ENCODE results near the gene POLQ. TPM values are rescaled to one million over a fixed set of nuclear protein-coding genes. Genes with fewer than 3 reads are reported as not detected.
"Not testable (repeated sequence)": the region's sequence is repeated elsewhere in the genome, so short reads cannot be mapped to it uniquely, and the experiment has no call there.

Gene POLQ
- total and polyA plus RNA-seq, 4 donors, result 0.10 to 13.2 (median 0.22) TPM

GRCh38 chr3:121594850-121595249 is 49.1 kb upstream of the POLQ start:
- no peak for DNase-seq (ENCODE audit: low spot score)
- peak; percentile 84 for TF ChIP-seq FOXA2 (IDR thresholded peaks at IDR 0.05)
- peak; percentile 47 for TF ChIP-seq FOXA1 (IDR thresholded peaks at IDR 0.05)
- peak; percentile 30 for TF ChIP-seq REST (IDR thresholded peaks at IDR 0.05)
- TF ChIP-seq RXRA (IDR thresholded peaks at IDR 0.05), result peak; percentile 98 to 99
- TF ChIP-seq CTCF (IDR thresholded peaks at IDR 0.05; ENCODE audit: low read depth, low read length, missing input control), result no peak
- peak; percentile 54 for TF ChIP-seq YY1 (IDR thresholded peaks at IDR 0.05)
- TF ChIP-seq NR2F2 (IDR thresholded peaks at IDR 0.05), result peak; percentile 84
- no peak for TF ChIP-seq TAF1 (conservative IDR thresholded peaks at IDR 0.05)
- TF ChIP-seq ZBTB33 (IDR thresholded peaks at IDR 0.05), result peak; percentile 40
- peak; percentile 66 for TF ChIP-seq HNF4G (IDR thresholded peaks at IDR 0.05)
- peak in 1 of 2 donors; percentile 34 for TF ChIP-seq GABPA (IDR thresholded peaks at IDR 0.05 in 1 of 2, conservative IDR thresholded peaks at IDR 0.05 in 1 of 2)
- no peak for TF ChIP-seq ATF3 (IDR thresholded peaks at IDR 0.05)
- peak; percentile 36 to 44 for TF ChIP-seq RAD21 (IDR thresholded peaks at IDR 0.05)
- TF ChIP-seq MAX (IDR thresholded peaks at IDR 0.05), result peak; percentile 65
- no peak for TF ChIP-seq EGR1 (IDR thresholded peaks at IDR 0.05; ENCODE audit: low read depth in 2 of 2)
- TF ChIP-seq JUND (IDR thresholded peaks at IDR 0.05), result peak; percentile 53 to 62
- peak; percentile 79 for TF ChIP-seq SP1 (IDR thresholded peaks at IDR 0.05)
- peak; percentile 86 to 89 for TF ChIP-seq HNF4A (conservative IDR thresholded peaks at IDR 0.05)
- H3K4me3 ChIP-seq (ENCODE audit: low read depth in 1 of 3, low read length in 3 of 3), result no peak overlapping the region

GRCh38 chr3:121593806-121594205 is 48.0 kb upstream of the POLQ start:
- H3K4me3 ChIP-seq (ENCODE audit: low read depth in 1 of 3, low read length in 3 of 3); DNase-seq (ENCODE audit: low spot score); H3K27me3 ChIP-seq (ENCODE audit: control insufficient read depth in 4 of 4, insufficient read depth in 4 of 4, low read length in 3 of 4); H3K36me3 ChIP-seq (ENCODE audit: control insufficient read depth in 4 of 4, insufficient read depth in 3 of 4, low read depth in 1 of 4, low read length in 3 of 4); H3K27ac ChIP-seq (ENCODE audit: low read depth in 1 of 2, low read length in 2 of 2); H3K9ac ChIP-seq (ENCODE audit: low read depth in 1 of 2, low read length in 2 of 2); H3K9me3 ChIP-seq (ENCODE audit: control insufficient read depth in 4 of 4, low read length in 3 of 4): not testable (repeated sequence)
- H3K4me1 ChIP-seq (ENCODE audit: control insufficient read depth in 4 of 4, insufficient read depth in 4 of 4, low read length in 3 of 4), result peaks cover 5 to 24% (median 22%) of the 10 kb centered on the region in 4 donors
- WGBS, result 95% methylated on average over 4 of the region's 4 CpGs

More at GRCh38 chr3:121594850-121595249, 49.1 kb upstream of the POLQ start:
- no peaks in the 10 kb centered on the region for H3K36me3 ChIP-seq (ENCODE audit: control insufficient read depth in 4 of 4, insufficient read depth in 3 of 4, low read depth in 1 of 4, low read length in 3 of 4)
- no peaks in the 10 kb centered on the region for H3K9me3 ChIP-seq (ENCODE audit: control insufficient read depth in 4 of 4, low read length in 3 of 4)
- peak overlapping the region in 1 of 2 donors; percentile 23 for H3K27ac ChIP-seq (ENCODE audit: low read depth in 1 of 2, low read length in 2 of 2)
- no peaks in the 10 kb centered on the region for H3K27me3 ChIP-seq (ENCODE audit: control insufficient read depth in 4 of 4, insufficient read depth in 4 of 4, low read length in 3 of 4)
- no peak overlapping the region for H3K9ac ChIP-seq (ENCODE audit: low read depth in 1 of 2, low read length in 2 of 2)
- peaks cover 5 to 24% (median 22%) of the 10 kb centered on the region in 4 donors for H3K4me1 ChIP-seq (ENCODE audit: control insufficient read depth in 4 of 4, insufficient read depth in 4 of 4, low read length in 3 of 4)
- 17% methylated on average over 2 of the region's 2 CpGs for WGBS
